ENCODE data around the gene HDGFL2. TPM values are rescaled to one million over a fixed set of nuclear protein-coding genes. Genes with fewer than 3 reads are reported as not detected.
A peak's percentile ranks its signal among the peaks of the same experiment; 100 is the strongest.

The HDGFL2 gene
- total RNA-seq, 1 experiment from 2014 or later = 108 TPM

DNA sequence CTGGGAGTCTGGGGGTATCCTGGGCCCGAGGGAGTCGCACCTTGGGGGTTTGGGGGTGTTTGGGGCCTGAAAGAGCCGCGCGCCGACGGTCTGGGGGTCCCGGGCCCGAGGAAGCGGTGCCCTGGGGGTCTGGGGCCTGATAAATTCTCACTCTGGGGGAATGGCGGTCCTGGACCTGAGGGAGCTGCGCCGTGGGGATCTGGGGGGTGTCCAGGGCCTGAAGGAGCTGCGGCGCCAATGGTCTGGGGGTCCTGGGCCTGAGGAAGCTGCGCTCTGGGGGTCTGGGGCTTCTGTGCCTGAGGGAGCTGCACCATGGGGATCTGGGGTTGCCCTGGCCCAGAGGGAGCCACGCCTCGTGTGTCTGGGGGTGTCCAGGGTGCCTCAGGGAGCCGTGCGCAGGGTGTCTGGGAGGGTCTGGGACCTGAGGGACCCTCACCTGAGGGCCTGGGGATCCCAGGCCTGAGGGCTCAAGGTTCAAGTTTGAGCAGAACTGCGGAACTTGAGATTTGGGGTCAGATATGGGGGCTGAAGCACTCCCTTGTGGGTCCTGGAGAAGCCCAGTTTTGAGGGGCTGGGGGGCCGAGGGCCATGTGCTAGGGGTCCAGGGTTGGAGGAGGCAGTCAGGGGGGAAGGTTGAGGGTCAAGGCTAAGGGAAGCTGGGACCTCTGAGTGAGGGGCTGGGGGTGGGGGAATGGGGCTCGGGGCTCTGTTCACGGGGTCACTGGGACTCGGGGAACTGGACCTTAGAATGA, 1.1 kb downstream of the HDGFL2 start:
- no peak overlapping the region for H2BK120ac ChIP-seq (ENCODE audit: low read depth, low read length, poor library complexity, severe bottlenecking)
- TF ChIP-seq, protein P1, sequence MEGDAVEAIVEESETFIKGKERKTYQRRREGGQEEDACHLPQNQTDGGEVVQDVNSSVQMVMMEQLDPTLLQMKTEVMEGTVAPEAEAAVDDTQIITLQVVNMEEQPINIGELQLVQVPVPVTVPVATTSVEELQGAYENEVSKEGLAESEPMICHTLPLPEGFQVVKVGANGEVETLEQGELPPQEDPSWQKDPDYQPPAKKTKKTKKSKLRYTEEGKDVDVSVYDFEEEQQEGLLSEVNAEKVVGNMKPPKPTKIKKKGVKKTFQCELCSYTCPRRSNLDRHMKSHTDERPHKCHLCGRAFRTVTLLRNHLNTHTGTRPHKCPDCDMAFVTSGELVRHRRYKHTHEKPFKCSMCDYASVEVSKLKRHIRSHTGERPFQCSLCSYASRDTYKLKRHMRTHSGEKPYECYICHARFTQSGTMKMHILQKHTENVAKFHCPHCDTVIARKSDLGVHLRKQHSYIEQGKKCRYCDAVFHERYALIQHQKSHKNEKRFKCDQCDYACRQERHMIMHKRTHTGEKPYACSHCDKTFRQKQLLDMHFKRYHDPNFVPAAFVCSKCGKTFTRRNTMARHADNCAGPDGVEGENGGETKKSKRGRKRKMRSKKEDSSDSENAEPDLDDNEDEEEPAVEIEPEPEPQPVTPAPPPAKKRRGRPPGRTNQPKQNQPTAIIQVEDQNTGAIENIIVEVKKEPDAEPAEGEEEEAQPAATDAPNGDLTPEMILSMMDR (conservative IDR thresholded peaks at IDR 0.05) = no peak
- H3K23me2 ChIP-seq (ENCODE audit: insufficient read length, low read depth, low read length, poor library complexity, severe bottlenecking) = peaks cover 17% of the 10 kb centered on the region
- peak overlapping the region; percentile 53 for H3K9ac ChIP-seq (ENCODE audit: extremely low read depth, insufficient read length, low read length)
- Mint-ChIP-seq H3K27me3 (ENCODE audit: low read depth) (no peaks in the 10 kb centered on the region), H3K27ac (peak overlapping the region; percentile 44 to 83 (median 53); a peak in 3 of 7 replicates), H3K4me3 (peak overlapping the region in 1 of 2 experiments; percentile 88; a peak in 3 of 5 replicates), H3K9me3 (peaks cover 0 to 3% of the 10 kb centered on the region in 2 experiments; a peak in 2 of 5 replicates), H3K4me1 (peaks cover 7 to 21% of the 10 kb centered on the region in 2 experiments), H3K36me3 (ENCODE audit: insufficient read depth in 1 of 3, low read depth in 3 of 3) (peaks cover 8 to 24% (median 22%) of the 10 kb centered on the region in 3 experiments; a peak in 6 of 7 replicates)
- peaks cover 12% of the 10 kb centered on the region for H3K79me1 ChIP-seq (ENCODE audit: insufficient read depth, low read depth, low read length, poor library complexity, severe bottlenecking)
- no peak overlapping the region for H3K4ac ChIP-seq (ENCODE audit: low read depth, low read length)
- H2BK20ac ChIP-seq (ENCODE audit: low read depth, low read length, poor library complexity, severe bottlenecking) = no peak overlapping the region
- no peak overlapping the region for H3K18ac ChIP-seq (ENCODE audit: insufficient read length, low read depth, low read length)
- no peak overlapping the region for H2BK12ac ChIP-seq (ENCODE audit: insufficient read length, low read depth, low read length)
- no peak overlapping the region for H3K27ac ChIP-seq (ENCODE audit: insufficient read length, low read depth, low read length)
- H4K8ac ChIP-seq (replicated peaks; ENCODE audit: insufficient read length, low read depth, low read length) = no peak overlapping the region
- no peak overlapping the region for H3K23ac ChIP-seq (ENCODE audit: insufficient read length, low read depth, low read length)
- no peaks in the 10 kb centered on the region for H3K27me3 ChIP-seq (ENCODE audit: insufficient read depth, low read length)
- no peak overlapping the region for H4K5ac ChIP-seq (ENCODE audit: insufficient read length, low read depth, low read length)
- H4K91ac ChIP-seq (ENCODE audit: insufficient read length, low read depth, low read length) = no peak overlapping the region
- H3K56ac ChIP-seq (ENCODE audit: insufficient read length, low read depth, low read length) = no peak overlapping the region
- H3K14ac ChIP-seq (ENCODE audit: insufficient read depth, low read length) = no peak overlapping the region
- peaks cover 10% of the 10 kb centered on the region; the same call in 1 of the 2 replicates for H3K79me2 ChIP-seq (ENCODE audit: insufficient read depth, low read length)
- no CpG with 5 or more reads among the region's 25 CpGs for WGBS (ENCODE audit: extremely low coverage, insufficient read length, low lambda C conversion rate)
- H3K9me3 ChIP-seq (ENCODE audit: control insufficient read depth, low read depth, low read length) = no peaks in the 10 kb centered on the region
- no peak overlapping the region for H2AK5ac ChIP-seq (ENCODE audit: insufficient read length, low read length)
- H4K20me1 ChIP-seq (ENCODE audit: control insufficient read depth, insufficient read depth, insufficient read length) = peaks cover 3% of the 10 kb centered on the region
- no peak overlapping the region for H2BK5ac ChIP-seq (ENCODE audit: insufficient read length, low read length)
- no peak overlapping the region for H2AFZ ChIP-seq (ENCODE audit: low read length)
- H3K4me1 ChIP-seq (ENCODE audit: insufficient read depth, low read length) = no peaks in the 10 kb centered on the region; the same call in 1 of the 2 replicates
- no peak overlapping the region for H2BK15ac ChIP-seq (ENCODE audit: low read depth, low read length)
- H3T11ph ChIP-seq (ENCODE audit: low read length) = no peak overlapping the region
- peak overlapping the region; percentile 74 for H3K4me2 ChIP-seq (ENCODE audit: insufficient read depth, insufficient read length, low read length)
- no peak for DNase-seq

Measured in H9 (cell line).